ENCODE results near the gene NYAP1. TPM values are rescaled to one million over a fixed set of nuclear protein-coding genes. Genes with fewer than 3 reads are reported as not detected.

The NYAP1 gene
- total RNA-seq, 1 donor from 2014 or later: 2.5 TPM

GRCh38 chr7:100455206-100455605 is 28.5 kb upstream of the NYAP1 start:
- no peaks in the 10 kb centered on the region for H3K79me2 ChIP-seq (ENCODE audit: insufficient read depth, low read length)
- H4K20me1 ChIP-seq (ENCODE audit: insufficient read depth, low read length): no peaks in the 10 kb centered on the region
- DNase-seq (ENCODE audit: low read depth): no peak
- Mint-ChIP-seq H3K36me3 (ENCODE audit: low read depth, unreplicated experiment) (peaks cover 4% of the 10 kb centered on the region), H3K27ac (ENCODE audit: unreplicated experiment) (no peak overlapping the region), H3K9me3 (ENCODE audit: unreplicated experiment) (no peaks in the 10 kb centered on the region), H3K4me1 (ENCODE audit: low read depth, unreplicated experiment) (no peaks in the 10 kb centered on the region), H3K27me3 (ENCODE audit: low read depth, unreplicated experiment) (no peaks in the 10 kb centered on the region), H3K4me3 (ENCODE audit: unreplicated experiment) (no peak overlapping the region)
- H3K4me1 ChIP-seq (ENCODE audit: insufficient read depth, low read length): peaks cover 7% of the 10 kb centered on the region
- no peak overlapping the region for H2AFZ ChIP-seq (ENCODE audit: low read depth, low read length)
- H3K27me3 ChIP-seq (ENCODE audit: insufficient read depth, low read length): no peaks in the 10 kb centered on the region
- H3K9me3 ChIP-seq (ENCODE audit: insufficient read depth, low read depth, low read length): no peaks in the 10 kb centered on the region
- H3K4me3 ChIP-seq (ENCODE audit: insufficient read depth, low read depth, low read length): no peak overlapping the region
- TF ChIP-seq CTCF (IDR thresholded peaks at IDR 0.05; ENCODE audit: insufficient read depth, low read depth, low read length) (no peak), EZH2 (IDR thresholded peaks at IDR 0.05; ENCODE audit: insufficient read depth, low read length) (no peak)
- FAIRE-seq: no peak
- H3K4me2 ChIP-seq (ENCODE audit: low read length): no peak overlapping the region
- H3K27ac ChIP-seq (ENCODE audit: low read depth, low read length): no peak overlapping the region
- no peak overlapping the region for H3K9ac ChIP-seq (ENCODE audit: low read length)
- no peaks in the 10 kb centered on the region for H3K36me3 ChIP-seq (ENCODE audit: insufficient read depth, low read length)

DNA sequence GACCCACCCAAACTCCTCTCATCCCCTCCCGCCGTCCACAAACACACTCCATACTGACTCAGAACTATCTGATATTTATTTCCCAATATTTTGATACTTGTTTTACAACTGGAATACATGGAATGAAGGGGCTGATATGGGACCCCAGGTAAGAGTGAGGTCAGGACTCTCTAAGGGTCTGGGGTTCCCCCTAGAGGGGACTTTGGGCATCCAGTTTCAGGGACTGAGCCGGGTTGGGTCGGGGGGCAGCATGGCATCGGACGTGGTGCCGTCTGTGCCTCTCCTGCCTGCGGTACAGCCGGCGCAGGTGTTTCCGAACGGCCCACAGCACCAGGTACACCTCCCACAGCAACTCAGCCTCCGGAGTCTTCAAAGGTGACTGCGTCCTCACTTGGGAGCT is 27.2 kb upstream of the NYAP1 start:
- Mint-ChIP-seq H3K27ac (ENCODE audit: unreplicated experiment) (no peak overlapping the region), H3K36me3 (ENCODE audit: low read depth, unreplicated experiment) (peaks cover 4% of the 10 kb centered on the region), H3K4me3 (ENCODE audit: unreplicated experiment) (no peak overlapping the region), H3K27me3 (ENCODE audit: low read depth, unreplicated experiment) (no peaks in the 10 kb centered on the region), H3K4me1 (ENCODE audit: low read depth, unreplicated experiment) (no peaks in the 10 kb centered on the region), H3K9me3 (ENCODE audit: unreplicated experiment) (no peaks in the 10 kb centered on the region)
- Histone ChIP-seq H3K27me3 (ENCODE audit: insufficient read depth, low read length) (no peaks in the 10 kb centered on the region), H3K4me1 (ENCODE audit: insufficient read depth, low read length) (no peaks in the 10 kb centered on the region), H2AFZ (ENCODE audit: low read depth, low read length) (no peak overlapping the region), H3K4me3 (ENCODE audit: insufficient read depth, low read depth, low read length) (no peak overlapping the region), H3K27ac (ENCODE audit: low read depth, low read length) (no peak overlapping the region), H3K36me3 (ENCODE audit: insufficient read depth, low read length) (no peaks in the 10 kb centered on the region), H4K20me1 (ENCODE audit: insufficient read depth, low read length) (no peaks in the 10 kb centered on the region), H3K9ac (ENCODE audit: low read length) (no peak overlapping the region), H3K79me2 (ENCODE audit: insufficient read depth, low read length) (no peaks in the 10 kb centered on the region), H3K4me2 (ENCODE audit: low read length) (no peak overlapping the region), H3K9me3 (ENCODE audit: insufficient read depth, low read depth, low read length) (no peaks in the 10 kb centered on the region)
- TF ChIP-seq EZH2 (IDR thresholded peaks at IDR 0.05; ENCODE audit: insufficient read depth, low read length): no peak
- no peak for TF ChIP-seq CTCF (IDR thresholded peaks at IDR 0.05; ENCODE audit: insufficient read depth, low read depth, low read length)
- no peak for DNase-seq (ENCODE audit: low read depth)
- no peak for FAIRE-seq

- H3K9me3 Mint-ChIP-seq (ENCODE audit: unreplicated experiment): no peaks in the 10 kb centered on the region
- no peaks in the 10 kb centered on the region for H3K4me1 Mint-ChIP-seq (ENCODE audit: low read depth, unreplicated experiment)
- H3K27ac Mint-ChIP-seq (ENCODE audit: unreplicated experiment): no peak overlapping the region
- no peaks in the 10 kb centered on the region for H3K79me2 ChIP-seq (ENCODE audit: insufficient read depth, low read length)
- no peaks in the 10 kb centered on the region for H3K4me1 ChIP-seq (ENCODE audit: insufficient read depth, low read length)
- no peaks in the 10 kb centered on the region for H3K36me3 ChIP-seq (ENCODE audit: insufficient read depth, low read length)
- DNase-seq (ENCODE audit: low read depth): no peak
- H3K9me3 ChIP-seq (ENCODE audit: insufficient read depth, low read depth, low read length): no peaks in the 10 kb centered on the region
- no peak overlapping the region for H2AFZ ChIP-seq (ENCODE audit: low read depth, low read length)
- H3K9ac ChIP-seq (ENCODE audit: low read length): no peak overlapping the region
- no peak overlapping the region for H3K4me3 Mint-ChIP-seq (ENCODE audit: unreplicated experiment)
- no peaks in the 10 kb centered on the region for H3K27me3 ChIP-seq (ENCODE audit: insufficient read depth, low read length)
- TF ChIP-seq CTCF (IDR thresholded peaks at IDR 0.05; ENCODE audit: insufficient read depth, low read depth, low read length) (no peak), EZH2 (IDR thresholded peaks at IDR 0.05; ENCODE audit: insufficient read depth, low read length) (no peak)
- no peaks in the 10 kb centered on the region for H4K20me1 ChIP-seq (ENCODE audit: insufficient read depth, low read length)
- no peak for FAIRE-seq
- no peaks in the 10 kb centered on the region for H3K27me3 Mint-ChIP-seq (ENCODE audit: low read depth, unreplicated experiment)
- H3K27ac ChIP-seq (ENCODE audit: low read depth, low read length): no peak overlapping the region
- H3K4me2 ChIP-seq (ENCODE audit: low read length): no peak overlapping the region
- no peak overlapping the region for H3K4me3 ChIP-seq (ENCODE audit: insufficient read depth, low read depth, low read length)
- peaks cover 4% of the 10 kb centered on the region for H3K36me3 Mint-ChIP-seq (ENCODE audit: low read depth, unreplicated experiment)
These were observed 26.7 kb upstream of the NYAP1 start for GRCh38 chr7:100457033-100457432.
